ENCODE measurements around the gene RAB11FIP4. TPM values are rescaled to one million over a fixed set of nuclear protein-coding genes. Genes with fewer than 3 reads are reported as not detected.

RAB11FIP4 gene
- total and polyA plus RNA-seq, 2 of the 13 experiments (the other 11 are each of a cell fraction or from before 2014, with no cell fraction given) = 28.0 to 89.3 TPM

GRCh38 chr17:31550389-31551056, 159.0 kb downstream of the RAB11FIP4 start (continued):
- TF ChIP-seq CSRNP2 (CRISPR knock-in tag; conservative IDR thresholded peaks at IDR 0.05; ENCODE audit: low read depth) (no peak), ZNF839 (CRISPR knock-in tag; IDR thresholded peaks at IDR 0.05; ENCODE audit: borderline replicate concordance) (0 out of 2 replicates have a peak, but pooled peaks have one; percentile 5), PRDM4 (CRISPR knock-in tag; IDR thresholded peaks at IDR 0.05; ENCODE audit: borderline replicate concordance) (no peak), ZNF788 (CRISPR knock-in tag; IDR thresholded peaks at IDR 0.05; ENCODE audit: borderline replicate concordance) (no peak), HDAC6 (IDR thresholded peaks at IDR 0.05; ENCODE audit: low read depth, low read length) (no peak), BRCA1 (CRISPR knock-in tag; IDR thresholded peaks at IDR 0.05) (no peak), JARID2 (CRISPR knock-in tag; IDR thresholded peaks at IDR 0.05; ENCODE audit: insufficient replicate concordance) (no peak), SNAPC4 (CRISPR knock-in tag; IDR thresholded peaks at IDR 0.05) (no peak; the same call in 1 of the 2 replicates), ZNF556 (CRISPR knock-in tag; IDR thresholded peaks at IDR 0.05; ENCODE audit: borderline replicate concordance) (no peak), ASH2L (IDR thresholded peaks at IDR 0.05; ENCODE audit: insufficient read length, low read depth, low read length) (peak; percentile 11), RXRA (CRISPR knock-in tag; IDR thresholded peaks at IDR 0.05) (no peak), NR2F6 (IDR thresholded peaks at IDR 0.05) (no peak), NR2F6 (CRISPR knock-in tag; IDR thresholded peaks at IDR 0.05) (no peak), TBX3 (IDR thresholded peaks at IDR 0.05; ENCODE audit: borderline replicate concordance) (no peak), SSRP1 (CRISPR knock-in tag; IDR thresholded peaks at IDR 0.05) (peak; percentile 8; the same call in 1 of the 2 replicates), PAF1 (CRISPR knock-in tag; IDR thresholded peaks at IDR 0.05) (no peak), ZMYM3 (CRISPR knock-in tag; IDR thresholded peaks at IDR 0.05) (peak; percentile 97), ZNF530 (CRISPR knock-in tag; IDR thresholded peaks at IDR 0.05; ENCODE audit: low read depth) (no peak), DMTF1 (CRISPR knock-in tag; IDR thresholded peaks at IDR 0.05) (no peak)

All from HepG2 (cell line).